ENCODE measurements around the gene IRGQ. TPM values are rescaled to one million over a fixed set of nuclear protein-coding genes. Genes with fewer than 3 reads are reported as not detected.

The IRGQ gene, protein sequence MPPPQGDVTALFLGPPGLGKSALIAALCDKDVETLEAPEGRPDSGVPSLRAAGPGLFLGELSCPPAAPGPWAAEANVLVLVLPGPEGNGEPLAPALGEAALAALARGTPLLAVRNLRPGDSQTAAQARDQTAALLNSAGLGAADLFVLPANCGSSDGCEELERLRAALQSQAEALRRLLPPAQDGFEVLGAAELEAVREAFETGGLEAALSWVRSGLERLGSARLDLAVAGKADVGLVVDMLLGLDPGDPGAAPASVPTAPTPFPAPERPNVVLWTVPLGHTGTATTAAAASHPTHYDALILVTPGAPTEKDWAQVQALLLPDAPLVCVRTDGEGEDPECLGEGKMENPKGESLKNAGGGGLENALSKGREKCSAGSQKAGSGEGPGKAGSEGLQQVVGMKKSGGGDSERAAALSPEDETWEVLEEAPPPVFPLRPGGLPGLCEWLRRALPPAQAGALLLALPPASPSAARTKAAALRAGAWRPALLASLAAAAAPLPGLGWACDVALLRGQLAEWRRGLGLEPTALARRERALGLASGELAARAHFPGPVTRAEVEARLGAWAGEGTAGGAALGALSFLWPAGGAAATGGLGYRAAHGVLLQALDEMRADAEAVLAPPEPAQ
- 10 to 100 TPM; 20.2 to 25.8 (median 23.6) TPM for total RNA-seq

- TF ChIP-seq POLR2A (IDR thresholded peaks at IDR 0.05), result peak; percentile 89 to 93
- TF ChIP-seq, protein P1, sequence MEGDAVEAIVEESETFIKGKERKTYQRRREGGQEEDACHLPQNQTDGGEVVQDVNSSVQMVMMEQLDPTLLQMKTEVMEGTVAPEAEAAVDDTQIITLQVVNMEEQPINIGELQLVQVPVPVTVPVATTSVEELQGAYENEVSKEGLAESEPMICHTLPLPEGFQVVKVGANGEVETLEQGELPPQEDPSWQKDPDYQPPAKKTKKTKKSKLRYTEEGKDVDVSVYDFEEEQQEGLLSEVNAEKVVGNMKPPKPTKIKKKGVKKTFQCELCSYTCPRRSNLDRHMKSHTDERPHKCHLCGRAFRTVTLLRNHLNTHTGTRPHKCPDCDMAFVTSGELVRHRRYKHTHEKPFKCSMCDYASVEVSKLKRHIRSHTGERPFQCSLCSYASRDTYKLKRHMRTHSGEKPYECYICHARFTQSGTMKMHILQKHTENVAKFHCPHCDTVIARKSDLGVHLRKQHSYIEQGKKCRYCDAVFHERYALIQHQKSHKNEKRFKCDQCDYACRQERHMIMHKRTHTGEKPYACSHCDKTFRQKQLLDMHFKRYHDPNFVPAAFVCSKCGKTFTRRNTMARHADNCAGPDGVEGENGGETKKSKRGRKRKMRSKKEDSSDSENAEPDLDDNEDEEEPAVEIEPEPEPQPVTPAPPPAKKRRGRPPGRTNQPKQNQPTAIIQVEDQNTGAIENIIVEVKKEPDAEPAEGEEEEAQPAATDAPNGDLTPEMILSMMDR (IDR thresholded peaks at IDR 0.05 in 4 of 5, conservative IDR thresholded peaks at IDR 0.05 in 1 of 5), result peak in 2 of 5 experiments; percentile 8
- Histone ChIP-seq H3K27me3 (no peaks in the 10 kb centered on the region), H3K9me3 (no peaks in the 10 kb centered on the region), H3K36me3 (peaks cover 0 to 49% of the 10 kb centered on the region in 2 donors), H3K27ac (peak within 1 kb of the TSS; percentile 93 to 98 (median 96)), H3K4me1 (peaks cover 27 to 34% of the 10 kb centered on the region in 2 donors), H3K4me3 (peak within 1 kb of the TSS; percentile 65 to 86 (median 77))
- in situ Hi-C loops (cut with MboI; ENCODE audit: low sequenced_read_pairs in 4 of 4) (no loop called here), intact Hi-C loops (cut with DNase I; ENCODE audit: low total_unique reads) (loop anchor here (1.0 to 2.0 kb wide), 5 partner anchors 21 to 159 kb away; partner anchors contain the start of genes PINLYP, XRCC1, ZNF428 and ZNF575)
- peak; percentile 97 for ATAC-seq
- peak; percentile 100 for DNase-seq
Measured at GRCh38 chr19:43595999-43596841, at the start of gene IRGQ, which contains the start of gene ZNF576. Gene IRGQ, minus strand, starts transcription at chr19:43596134. Its CDS starts 796 bp downstream, at chr19:43595338. Gene ZNF576, plus strand, starts transcription at chr19:43596595. Its CDS starts 514 bp downstream, at chr19:43597109.

- Histone ChIP-seq H3K4me1 (peaks cover 0 to 7% of the 10 kb centered on the region in 2 donors), H3K36me3 (peaks cover 0 to 7% of the 10 kb centered on the region in 2 donors), H3K27ac (no peak overlapping the region), H3K4me3 (no peak overlapping the region), H3K27me3 (peaks cover 0 to 12% (median 4%) of the 10 kb centered on the region in 3 donors), H3K9me3 (no peaks in the 10 kb centered on the region)
- DNase-seq (no peak), ATAC-seq (no peak)
- no peak for TF ChIP-seq POLR2A (IDR thresholded peaks at IDR 0.05)
- TF ChIP-seq, protein P1 (IDR thresholded peaks at IDR 0.05 in 4 of 5, conservative IDR thresholded peaks at IDR 0.05 in 1 of 5), result no peak
- intact Hi-C loops (cut with DNase I; ENCODE audit: low total_unique reads), result no loop called here
- in situ Hi-C loops (cut with MboI; ENCODE audit: low sequenced_read_pairs in 4 of 4), result no loop called here
Measured at GRCh38 chr19:43644181-43644580, 48.2 kb upstream of the IRGQ start.

DNA sequence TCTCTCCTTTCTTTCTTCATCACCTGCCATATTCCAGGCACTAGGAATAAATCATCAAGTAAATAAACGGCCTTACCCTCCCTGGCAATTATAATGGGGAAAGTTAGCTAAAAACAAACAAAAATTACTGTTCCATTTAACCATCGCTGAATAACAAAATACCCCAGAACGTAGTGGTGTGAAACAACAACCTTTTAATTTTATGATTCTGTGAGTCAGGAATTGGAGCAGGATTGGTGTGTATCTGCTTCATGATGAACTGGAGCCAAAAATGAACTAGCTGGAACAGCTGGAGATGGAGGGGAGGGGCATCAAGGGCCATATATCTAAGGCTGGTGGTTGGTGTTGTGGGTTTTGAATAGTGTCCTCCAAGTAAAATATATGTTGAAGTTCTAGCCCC lies 47.4 kb upstream of the IRGQ start:
- no peak for ATAC-seq

GRCh38 chr19:43642531-43642930 lies 46.6 kb upstream of the IRGQ start:
- no peak overlapping the region for H3K4me3 ChIP-seq
- intact Hi-C loops (cut with DNase I; ENCODE audit: low total_unique reads), result no loop called here
- ATAC-seq, result no peak
- no peaks in the 10 kb centered on the region for H3K36me3 ChIP-seq
- DNase-seq, result no peak
- H3K4me1 ChIP-seq, result peaks cover 0 to 9% of the 10 kb centered on the region in 2 donors
- no peak overlapping the region for H3K27ac ChIP-seq
- in situ Hi-C loops (cut with MboI; ENCODE audit: low sequenced_read_pairs in 4 of 4), result no loop called here
- H3K9me3 ChIP-seq, result no peaks in the 10 kb centered on the region
- peaks cover 0 to 12% (median 4%) of the 10 kb centered on the region in 3 donors for H3K27me3 ChIP-seq
- TF ChIP-seq POLR2A (IDR thresholded peaks at IDR 0.05), result no peak
- TF ChIP-seq, protein P1 (IDR thresholded peaks at IDR 0.05 in 4 of 5, conservative IDR thresholded peaks at IDR 0.05 in 1 of 5), result no peak

More for the DNA sequence above, 47.4 kb upstream of the IRGQ start:
- Histone ChIP-seq H3K4me3 (no peak overlapping the region), H3K36me3 (no peaks in the 10 kb centered on the region), H3K27me3 (peaks cover 0 to 12% (median 4%) of the 10 kb centered on the region in 3 donors), H3K9me3 (no peaks in the 10 kb centered on the region), H3K27ac (no peak overlapping the region), H3K4me1 (peaks cover 0 to 9% of the 10 kb centered on the region in 2 donors)
- intact Hi-C loops (cut with DNase I; ENCODE audit: low total_unique reads) (no loop called here), in situ Hi-C loops (cut with MboI; ENCODE audit: low sequenced_read_pairs in 4 of 4) (no loop called here)
- TF ChIP-seq, protein P1 (IDR thresholded peaks at IDR 0.05 in 4 of 5, conservative IDR thresholded peaks at IDR 0.05 in 1 of 5), result no peak
- no peak for DNase-seq

All from gastrocnemius medialis (tissue), 4 donors.